Measurements from ENCODE around the gene FAH. TPM values are rescaled to one million over a fixed set of nuclear protein-coding genes. Genes with fewer than 3 reads are reported as not detected.

FAH gene
- total RNA-seq, 1 donor from 2014 or later = 18.0 TPM

- Histone ChIP-seq H3K4me1 (peaks cover 16% of the 10 kb centered on the region), H3K36me3 (peaks cover 17% of the 10 kb centered on the region), H3K27ac (replicated peaks) (no peak overlapping the region), H3K9me3 (replicated peaks) (no peaks in the 10 kb centered on the region), H3K27me3 (ENCODE audit: low read depth) (no peaks in the 10 kb centered on the region), H3K4me3 (no peak overlapping the region)
- intact Hi-C loops (cut with micrococcal nuclease) = no loop called here
- DNase-seq = no peak
- TF ChIP-seq CTCF (IDR thresholded peaks at IDR 0.05; ENCODE audit: borderline replicate concordance) = no peak
Measured at GRCh38 chr15:80159811-80160569, 7.2 kb downstream of the FAH start.

GRCh38 chr15:80160570-80161156, 7.9 kb downstream of the FAH start:
- intact Hi-C loops (cut with micrococcal nuclease) = no loop called here
- peaks cover 16% of the 10 kb centered on the region for H3K4me1 ChIP-seq
- peak overlapping the region; percentile 45 for H3K27ac ChIP-seq (replicated peaks)
- H3K36me3 ChIP-seq = peaks cover 17% of the 10 kb centered on the region
- H3K27me3 ChIP-seq (ENCODE audit: low read depth) = no peaks in the 10 kb centered on the region
- no peak for TF ChIP-seq CTCF (IDR thresholded peaks at IDR 0.05; ENCODE audit: borderline replicate concordance)
- DNase-seq = peak; percentile 43
- no peaks in the 10 kb centered on the region for H3K9me3 ChIP-seq (replicated peaks)
- no peak overlapping the region for H3K4me3 ChIP-seq

GRCh38 chr15:80161468-80162016, 8.7 kb downstream of the FAH start:
- intact Hi-C loops (cut with micrococcal nuclease) = no loop called here
- no peaks in the 10 kb centered on the region for H3K9me3 ChIP-seq (replicated peaks)
- peaks cover 17% of the 10 kb centered on the region for H3K36me3 ChIP-seq
- TF ChIP-seq CTCF (IDR thresholded peaks at IDR 0.05; ENCODE audit: borderline replicate concordance) = no peak
- no peak overlapping the region for H3K4me3 ChIP-seq
- peaks cover 16% of the 10 kb centered on the region for H3K4me1 ChIP-seq
- no peak overlapping the region for H3K27ac ChIP-seq (replicated peaks)
- H3K27me3 ChIP-seq (ENCODE audit: low read depth) = no peaks in the 10 kb centered on the region
- no peak for DNase-seq

GRCh38 chr15:80162059-80162554, 9.3 kb downstream of the FAH start:
- Histone ChIP-seq H3K27me3 (ENCODE audit: low read depth) (no peaks in the 10 kb centered on the region), H3K4me1 (peaks cover 16% of the 10 kb centered on the region), H3K27ac (replicated peaks) (no peak overlapping the region), H3K9me3 (replicated peaks) (no peaks in the 10 kb centered on the region), H3K36me3 (peaks cover 17% of the 10 kb centered on the region), H3K4me3 (no peak overlapping the region)
- intact Hi-C loops (cut with micrococcal nuclease) = no loop called here
- DNase-seq = no peak
- no peak for TF ChIP-seq CTCF (IDR thresholded peaks at IDR 0.05; ENCODE audit: borderline replicate concordance)

GRCh38 chr15:80163217-80163616, 10.4 kb downstream of the FAH start:
- TF ChIP-seq CTCF (IDR thresholded peaks at IDR 0.05; ENCODE audit: borderline replicate concordance) = no peak
- intact Hi-C loops (cut with micrococcal nuclease) = no loop called here
- H3K27ac ChIP-seq (replicated peaks) = no peak overlapping the region
- H3K36me3 ChIP-seq = peaks cover 16% of the 10 kb centered on the region
- H3K4me1 ChIP-seq = peaks cover 16% of the 10 kb centered on the region
- DNase-seq = no peak
- H3K4me3 ChIP-seq = no peak overlapping the region
- no peaks in the 10 kb centered on the region for H3K9me3 ChIP-seq (replicated peaks)
- no peaks in the 10 kb centered on the region for H3K27me3 ChIP-seq (ENCODE audit: low read depth)
